GM12891 (cell line): Measurements from ENCODE around the gene FBXO17.

Experiments
- POLR2A ChIP-seq: IDR thresholded peaks from 2 replicates; pipeline ENCODE4 v1.6.1; 2011; ENCODE audit warnings: low read depth, low read length, control low read depth
- SPI1 ChIP-seq: IDR thresholded peaks from 2 replicates; pipeline ENCODE4 v1.6.1; 2011; ENCODE audit warnings: low read depth, low read length, control low read depth

- TF ChIP-seq SPI1: peak; percentile 93
- TF ChIP-seq POLR2A: no peak
Observed at GRCh38 chr19:39021063-39021462, 45.5 kb upstream of the FBXO17 start.
